ENCODE data around the gene IL36RN.

Gene IL36RN

DNA sequence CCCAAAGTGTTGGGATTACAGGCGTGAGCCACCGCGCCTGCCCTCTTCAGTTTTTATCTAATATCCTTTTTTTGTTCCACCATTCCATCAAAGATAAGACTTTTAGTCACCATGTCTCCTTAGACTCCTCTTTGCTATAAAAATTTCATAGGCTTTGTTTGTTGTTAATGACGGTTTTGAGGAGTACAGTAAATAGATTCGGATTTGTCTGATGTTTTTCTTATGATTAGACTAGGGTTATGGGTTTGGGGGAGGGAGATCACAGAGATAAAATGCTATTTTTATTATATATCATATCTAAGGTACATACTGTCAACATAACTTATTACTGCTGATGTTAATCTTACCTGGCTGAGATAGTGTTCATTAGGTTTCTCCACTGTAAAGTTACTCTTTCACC, 12.5 kb upstream of the IL36RN start:
- in situ Hi-C loops (cut with HindIII; ENCODE audit: low sequenced_read_pairs) = no loop called here

DNA sequence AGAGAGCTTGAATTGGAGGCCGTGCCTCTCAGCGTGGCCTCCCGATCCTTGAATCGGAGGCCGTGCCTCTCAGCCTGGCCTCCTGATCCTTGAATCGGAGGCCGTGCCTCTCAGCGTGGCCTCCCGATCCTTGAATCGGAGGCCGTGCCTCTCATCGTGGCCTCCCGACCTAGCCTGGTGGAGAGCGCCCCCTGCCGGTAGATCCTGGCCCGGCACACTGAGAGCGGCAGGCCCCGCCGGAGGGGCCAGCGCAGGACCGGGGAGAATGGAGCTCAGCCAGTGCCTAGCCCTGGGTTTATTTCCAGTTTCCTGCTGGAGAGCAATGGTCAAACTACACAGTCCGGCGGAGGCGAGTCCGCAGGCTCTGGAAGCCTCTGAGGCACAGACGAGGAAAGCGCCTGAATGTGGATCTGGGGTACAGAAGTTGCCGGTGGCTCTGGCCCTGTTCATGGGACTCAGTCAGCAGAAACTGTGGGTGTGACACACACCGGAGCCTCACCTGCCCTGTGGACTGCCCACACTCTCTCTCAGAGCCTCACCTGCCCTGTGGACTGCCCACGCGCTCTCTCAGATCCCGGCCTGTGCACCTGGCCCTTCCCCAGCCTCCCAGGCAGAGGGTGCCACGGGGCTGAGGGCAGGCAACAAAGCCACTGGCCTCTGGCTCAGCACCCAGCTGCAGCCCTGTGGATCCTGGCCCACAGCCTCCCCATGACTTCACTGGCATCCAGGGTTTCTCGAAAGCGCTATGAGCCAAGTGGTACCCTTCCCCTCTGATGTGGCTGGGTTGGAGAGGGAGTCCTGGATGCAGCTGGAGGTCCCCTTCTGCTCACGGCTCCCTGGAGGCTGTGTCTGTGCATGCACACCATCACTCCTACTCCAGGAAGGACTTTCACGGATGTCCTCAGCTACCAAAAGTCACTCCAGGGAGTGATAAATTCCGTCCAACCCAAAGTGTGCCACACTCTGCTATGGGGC, 7.8 kb upstream of the IL36RN start:
- in situ Hi-C loops (cut with HindIII; ENCODE audit: low sequenced_read_pairs) = no loop called here

DNA sequence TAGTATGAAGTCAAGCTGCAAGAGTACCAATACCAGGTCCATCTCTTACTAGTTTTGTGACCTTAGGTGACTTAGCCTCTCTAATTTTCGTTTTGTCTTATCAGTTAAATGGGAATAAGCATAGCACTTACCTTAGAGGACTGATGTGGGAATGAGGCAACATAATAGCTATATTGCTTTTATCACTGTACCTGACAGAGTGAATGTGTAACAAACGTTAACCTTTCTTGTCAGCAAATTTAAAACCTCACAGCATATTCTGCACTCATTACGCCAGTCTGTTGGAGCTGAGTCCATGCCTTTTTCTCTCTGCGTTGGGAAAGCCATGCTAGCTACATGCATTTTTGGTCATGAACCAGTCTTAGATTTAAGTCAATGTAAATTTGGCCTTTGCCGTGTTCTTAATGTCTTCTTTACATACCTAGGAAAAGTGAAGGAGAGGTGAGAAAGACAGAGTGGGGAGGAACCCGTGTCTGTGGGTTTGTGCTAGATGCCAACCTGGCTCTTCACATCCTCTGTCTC, 6.5 kb upstream of the IL36RN start, which contains the start of gene IL36B:
Gene IL36B, minus strand, starts transcription at position 472 of the 522 bp plus-strand sequence.
- in situ Hi-C loops (cut with HindIII; ENCODE audit: low sequenced_read_pairs) = no loop called here

DNA sequence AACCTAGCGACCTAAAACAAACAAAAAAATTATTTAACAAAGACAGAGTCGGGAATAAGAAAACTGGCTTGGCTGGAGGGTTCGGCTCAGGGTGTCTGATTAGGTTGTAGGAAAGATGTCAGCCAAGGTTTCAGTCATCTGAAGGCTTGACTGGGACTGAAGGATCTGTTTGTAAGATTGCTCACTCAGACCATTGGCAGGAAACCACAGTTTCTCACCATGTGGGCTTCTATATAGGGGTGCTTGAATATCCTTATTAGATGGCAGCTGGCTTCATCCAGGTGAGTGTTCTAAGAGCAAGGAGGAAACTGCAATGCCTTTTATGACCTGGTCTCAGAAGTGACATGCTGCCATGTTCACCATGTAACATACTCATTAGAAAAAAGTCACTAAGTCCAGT, 5.3 kb upstream of the IL36RN start:
- in situ Hi-C loops (cut with HindIII; ENCODE audit: low sequenced_read_pairs) = no loop called here

DNA sequence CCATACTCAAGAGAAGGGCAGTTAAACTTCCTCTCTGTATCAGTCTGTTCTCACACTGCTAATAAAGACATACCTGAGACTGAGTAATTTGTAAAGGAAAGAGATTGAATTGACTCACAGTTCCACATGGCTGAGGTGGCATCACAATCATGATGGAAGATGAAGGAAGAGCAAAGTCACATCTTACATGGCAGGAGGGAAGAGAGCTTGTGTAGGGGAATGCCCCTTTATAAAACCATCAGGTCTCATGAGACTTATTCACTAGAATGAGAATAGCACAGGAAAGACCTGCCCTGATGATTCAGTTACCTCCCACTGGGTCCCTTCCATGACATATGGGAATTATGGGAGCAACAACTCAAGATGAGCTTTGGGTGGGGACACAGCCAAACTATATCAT, 4.9 kb upstream of the IL36RN start:
- in situ Hi-C loops (cut with HindIII; ENCODE audit: low sequenced_read_pairs) = no loop called here

DNA sequence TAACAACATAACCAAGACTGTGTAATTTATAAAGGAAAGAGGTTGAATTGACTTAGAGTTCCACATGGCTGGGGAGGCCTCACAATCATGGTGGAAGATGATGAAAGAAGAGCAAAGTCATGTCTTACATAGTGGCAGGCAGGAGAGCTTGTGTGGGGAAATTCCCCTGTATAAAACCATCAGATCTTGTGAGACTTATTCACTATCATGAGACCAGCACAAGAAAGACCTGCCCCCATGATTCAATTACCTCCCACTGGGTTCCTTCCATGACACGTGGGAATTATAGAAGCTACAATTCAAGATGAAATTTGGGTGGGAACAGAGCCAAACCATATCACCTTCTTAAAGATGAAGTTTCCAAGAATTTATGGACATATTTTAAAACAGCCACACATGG, 2.5 kb upstream of the IL36RN start:
- in situ Hi-C loops (cut with HindIII; ENCODE audit: low sequenced_read_pairs) = no loop called here

DNA sequence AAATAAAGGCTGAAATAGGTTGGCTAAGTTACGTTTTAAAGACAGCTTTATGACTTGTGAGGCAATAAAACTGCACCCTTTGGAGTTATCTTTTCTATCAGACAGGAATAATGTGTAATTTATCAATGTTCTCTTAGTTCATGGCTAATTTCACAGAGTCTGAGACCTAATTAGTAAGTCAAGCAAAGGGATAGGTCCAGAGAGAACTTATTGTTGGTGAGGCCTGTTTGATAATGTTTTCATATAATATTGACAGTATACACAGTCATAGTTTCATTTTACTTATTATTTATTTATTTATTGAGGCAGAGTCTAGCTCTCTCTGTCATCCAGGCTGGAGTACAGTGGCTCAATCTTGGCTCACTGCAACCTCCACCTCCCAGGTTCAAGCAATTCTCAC, 1.9 kb upstream of the IL36RN start:
- in situ Hi-C loops (cut with HindIII; ENCODE audit: low sequenced_read_pairs) = no loop called here

DNA sequence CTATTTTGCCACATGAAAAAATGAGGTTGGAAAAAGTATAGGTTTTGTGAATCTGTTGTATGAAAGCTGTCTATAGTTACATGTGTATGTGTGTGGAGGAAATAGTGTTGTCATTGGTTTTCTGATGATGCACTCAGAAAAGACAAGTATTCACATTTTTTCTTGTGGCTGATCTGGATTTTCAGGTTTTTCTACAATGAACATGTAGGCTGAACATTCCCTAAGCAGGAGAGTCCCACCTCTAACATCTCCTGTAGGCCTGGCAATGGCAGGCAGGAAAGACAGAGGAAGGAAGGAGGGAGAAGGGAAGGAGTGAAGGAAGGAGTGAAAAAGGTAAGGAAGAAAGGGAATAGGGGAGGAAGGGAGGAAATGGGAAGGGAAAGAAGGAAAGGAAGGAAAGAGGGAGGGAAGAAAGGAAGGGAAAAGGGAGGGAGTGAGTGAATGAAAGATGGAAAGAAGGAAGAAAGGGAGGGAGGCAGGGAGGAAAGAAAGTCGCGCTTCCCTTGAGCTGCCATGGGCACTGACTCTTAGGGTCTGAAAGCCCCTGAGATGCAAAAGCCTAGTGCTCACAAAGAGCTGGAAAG, 495 bp upstream of the IL36RN start:
- in situ Hi-C loops (cut with HindIII; ENCODE audit: low sequenced_read_pairs) = no loop called here

DNA sequence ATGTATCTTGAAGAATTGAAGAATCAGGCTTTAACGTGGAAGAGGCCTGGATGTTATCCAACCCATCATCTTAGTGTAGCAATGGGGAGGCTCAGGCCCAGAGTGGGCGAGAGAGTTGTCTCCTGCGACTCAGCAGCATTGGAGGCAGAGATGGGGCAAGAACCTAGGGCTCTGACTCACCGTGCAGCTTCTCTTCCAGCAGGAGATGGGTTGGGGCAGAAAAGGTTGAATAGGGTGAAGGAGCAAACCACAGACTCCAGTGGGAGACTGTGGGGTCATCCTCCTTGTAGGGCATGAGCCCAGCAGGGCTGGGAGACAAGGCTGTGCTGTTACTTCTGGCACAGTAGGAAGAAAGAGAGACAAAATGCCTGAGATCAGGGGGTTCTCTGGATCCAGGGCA, 1.4 kb downstream of the IL36RN start:
- in situ Hi-C loops (cut with HindIII; ENCODE audit: low sequenced_read_pairs) = no loop called here

DNA sequence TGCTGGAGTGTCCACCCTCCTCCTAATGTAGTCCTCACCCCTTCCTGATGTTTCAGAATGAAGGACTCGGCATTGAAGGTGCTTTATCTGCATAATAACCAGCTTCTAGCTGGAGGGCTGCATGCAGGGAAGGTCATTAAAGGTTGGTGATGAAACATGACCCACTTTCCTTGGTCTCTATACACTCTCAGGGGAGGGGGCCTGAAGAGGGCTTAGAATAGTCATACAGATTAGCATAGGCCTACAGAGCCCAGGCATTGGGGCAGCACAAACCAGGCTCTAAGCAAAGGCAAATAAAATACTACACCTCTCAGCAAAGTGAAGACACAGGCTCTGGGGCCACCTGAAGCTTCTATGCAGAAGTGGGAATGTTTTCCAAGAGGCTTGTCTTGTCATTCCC, 1.8 kb downstream of the IL36RN start:
- in situ Hi-C loops (cut with HindIII; ENCODE audit: low sequenced_read_pairs) = no loop called here

DNA sequence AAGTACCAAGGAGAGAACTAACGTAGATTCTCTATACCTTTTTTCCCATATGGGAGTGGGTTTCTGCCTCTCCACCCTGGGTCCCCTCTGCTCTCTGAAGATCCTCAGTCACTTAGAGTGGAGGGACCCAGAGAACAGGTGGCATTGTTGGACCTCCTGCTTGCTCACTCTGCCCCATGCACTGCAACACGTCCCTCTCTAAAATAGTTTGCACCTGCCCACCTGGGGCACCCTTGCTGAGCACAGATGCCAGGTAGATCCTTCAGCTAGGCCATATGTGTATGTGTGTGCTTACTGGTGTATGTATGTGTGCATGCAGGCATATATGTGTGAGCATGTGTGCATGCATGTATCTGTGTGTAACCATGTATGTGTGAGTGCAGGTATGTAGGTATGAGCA, 2.2 kb downstream of the IL36RN start:
- in situ Hi-C loops (cut with HindIII; ENCODE audit: low sequenced_read_pairs) = no loop called here

DNA sequence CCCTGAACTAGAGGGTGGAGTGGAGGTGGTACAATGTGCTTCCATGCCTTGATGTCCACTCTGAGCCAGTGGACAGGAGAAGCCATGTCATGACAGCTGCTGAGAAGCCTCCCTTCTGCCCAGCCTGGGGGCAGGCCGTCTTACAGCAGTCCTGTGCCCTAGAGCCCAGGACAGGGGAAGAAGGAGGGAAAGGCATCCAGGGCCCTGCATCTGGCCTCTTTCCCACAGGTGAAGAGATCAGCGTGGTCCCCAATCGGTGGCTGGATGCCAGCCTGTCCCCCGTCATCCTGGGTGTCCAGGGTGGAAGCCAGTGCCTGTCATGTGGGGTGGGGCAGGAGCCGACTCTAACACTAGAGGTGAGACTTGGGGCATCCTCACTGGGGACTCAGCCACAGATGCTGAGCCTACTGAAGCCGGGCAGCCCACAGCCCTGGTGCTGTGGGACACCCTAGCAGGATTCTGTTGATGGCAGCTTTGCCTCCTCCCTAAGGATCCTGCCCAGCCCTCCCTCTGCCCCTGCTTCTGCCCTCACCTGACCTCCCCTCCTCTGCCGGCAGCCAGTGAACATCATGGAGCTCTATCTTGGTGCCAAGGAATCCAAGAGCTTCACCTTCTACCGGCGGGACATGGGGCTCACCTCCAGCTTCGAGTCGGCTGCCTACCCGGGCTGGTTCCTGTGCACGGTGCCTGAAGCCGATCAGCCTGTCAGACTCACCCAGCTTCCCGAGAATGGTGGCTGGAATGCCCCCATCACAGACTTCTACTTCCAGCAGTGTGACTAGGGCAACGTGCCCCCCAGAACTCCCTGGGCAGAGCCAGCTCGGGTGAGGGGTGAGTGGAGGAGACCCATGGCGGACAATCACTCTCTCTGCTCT, 3.1 kb downstream of the IL36RN start:
- in situ Hi-C loops (cut with HindIII; ENCODE audit: low sequenced_read_pairs) = no loop called here

DNA sequence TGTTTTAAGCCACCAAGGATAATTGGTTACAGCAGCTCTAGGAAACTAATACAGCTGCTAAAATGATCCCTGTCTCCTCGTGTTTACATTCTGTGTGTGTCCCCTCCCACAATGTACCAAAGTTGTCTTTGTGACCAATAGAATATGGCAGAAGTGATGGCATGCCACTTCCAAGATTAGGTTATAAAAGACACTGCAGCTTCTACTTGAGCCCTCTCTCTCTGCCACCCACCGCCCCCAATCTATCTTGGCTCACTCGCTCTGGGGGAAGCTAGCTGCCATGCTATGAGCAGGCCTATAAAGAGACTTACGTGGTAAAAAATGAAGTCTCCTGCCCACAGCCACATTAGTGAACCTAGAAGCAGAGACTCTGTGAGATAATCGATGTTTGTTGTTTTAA, 5.3 kb downstream of the IL36RN start:
- in situ Hi-C loops (cut with HindIII; ENCODE audit: low sequenced_read_pairs) = no loop called here

DNA sequence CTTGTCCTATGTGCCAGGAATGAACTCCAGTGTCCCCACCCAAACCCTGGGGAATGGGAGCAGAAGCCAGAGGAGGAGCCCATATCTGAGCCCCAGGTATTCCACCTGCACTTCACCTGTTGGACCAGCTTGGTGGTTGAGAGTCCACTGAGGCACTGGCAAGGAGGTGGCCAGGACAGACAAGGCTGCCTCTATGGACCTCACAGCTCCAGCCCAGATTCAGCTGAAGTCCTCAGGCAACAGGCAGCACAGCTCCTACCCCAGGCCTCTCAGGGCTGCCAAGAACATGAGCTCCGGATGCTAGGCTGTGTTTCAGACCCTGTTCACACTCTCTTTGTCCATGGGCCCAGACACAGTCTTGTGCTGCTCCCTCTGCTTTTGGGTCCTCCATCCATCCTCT, 5.9 kb downstream of the IL36RN start:
- in situ Hi-C loops (cut with HindIII; ENCODE audit: low sequenced_read_pairs) = no loop called here

DNA sequence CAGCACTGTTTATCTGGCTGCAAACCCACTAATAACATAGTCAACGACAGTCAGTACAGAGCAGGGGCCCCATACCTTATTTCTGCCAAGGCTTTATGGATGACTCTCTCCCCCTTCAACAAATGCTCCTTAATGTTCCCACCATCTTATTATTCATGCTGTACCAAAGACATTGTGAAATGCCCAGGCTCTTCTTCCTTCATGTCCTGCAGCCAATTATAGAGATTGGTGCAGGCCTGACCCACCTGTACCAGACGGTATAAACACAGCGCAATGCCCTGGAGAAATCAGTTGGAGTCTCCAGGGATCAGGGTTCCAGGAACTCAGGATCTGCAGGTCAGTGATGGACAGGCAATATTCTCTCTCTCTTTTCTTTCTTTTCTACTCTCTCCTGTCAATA, 8.7 kb downstream of the IL36RN start, which contains the start of gene IL1F10:
Gene IL1F10, plus strand, starts transcription at position 290 of the 400 bp plus-strand sequence. CDS start 4,769 bp downstream, outside the sequence.
- in situ Hi-C loops (cut with HindIII; ENCODE audit: low sequenced_read_pairs) = no loop called here

DNA sequence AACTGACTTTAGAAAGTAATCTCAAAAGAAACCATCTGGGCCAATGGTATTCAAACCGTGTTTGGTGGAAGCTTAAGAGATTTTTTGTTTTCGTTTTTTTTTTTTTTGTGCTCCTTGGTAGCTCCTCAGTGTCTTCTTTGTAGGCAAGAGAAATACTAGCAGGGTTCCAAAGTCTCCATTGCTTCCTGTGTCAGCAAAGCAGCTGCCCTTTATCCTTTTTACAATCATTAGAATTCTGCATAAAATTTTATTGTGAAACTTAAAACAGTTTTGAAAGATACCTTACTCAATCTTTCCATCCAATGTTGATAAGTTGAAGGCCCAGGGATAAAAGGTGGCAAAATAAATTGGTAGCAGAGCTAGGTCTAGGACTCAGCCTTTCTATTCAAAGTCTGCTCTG, 9.3 kb downstream of the IL36RN start:
- in situ Hi-C loops (cut with HindIII; ENCODE audit: low sequenced_read_pairs) = no loop called here

DNA sequence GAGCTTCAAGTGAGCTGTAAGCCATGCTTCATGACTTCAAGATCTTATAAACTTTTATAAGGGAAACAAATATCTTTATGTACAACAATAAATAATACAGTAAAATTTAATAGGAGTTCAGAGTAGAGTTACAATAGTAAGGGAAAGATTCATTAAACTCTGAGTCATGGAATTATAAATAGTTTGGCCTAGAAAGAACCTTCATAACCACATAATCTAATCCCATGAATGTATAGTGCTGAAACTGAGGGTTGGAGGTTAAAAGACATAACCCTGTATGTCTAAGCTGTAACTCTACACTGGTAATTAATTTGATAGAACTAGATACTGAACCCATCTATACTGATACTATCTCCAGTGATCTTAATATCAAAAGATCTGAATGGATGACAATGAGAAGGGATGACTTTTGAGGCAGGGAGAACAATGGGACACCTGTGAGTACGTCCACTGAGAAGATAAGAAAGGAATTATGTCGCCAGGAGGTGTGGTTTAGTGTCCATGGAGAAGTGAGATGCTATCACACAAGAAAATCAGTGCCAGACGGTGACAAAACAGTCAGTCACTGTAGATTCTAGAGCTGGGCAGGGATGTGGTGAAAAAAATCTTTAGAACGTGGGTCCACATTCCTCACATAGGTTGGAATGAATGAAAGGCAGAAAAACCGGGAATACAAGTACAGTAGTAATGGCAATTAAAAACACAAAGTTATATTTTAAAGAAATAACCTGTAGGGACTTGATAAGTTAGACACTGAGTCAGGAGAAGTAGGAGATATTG, 9.9 kb downstream of the IL36RN start:
- in situ Hi-C loops (cut with HindIII; ENCODE audit: low sequenced_read_pairs) = no loop called here

DNA sequence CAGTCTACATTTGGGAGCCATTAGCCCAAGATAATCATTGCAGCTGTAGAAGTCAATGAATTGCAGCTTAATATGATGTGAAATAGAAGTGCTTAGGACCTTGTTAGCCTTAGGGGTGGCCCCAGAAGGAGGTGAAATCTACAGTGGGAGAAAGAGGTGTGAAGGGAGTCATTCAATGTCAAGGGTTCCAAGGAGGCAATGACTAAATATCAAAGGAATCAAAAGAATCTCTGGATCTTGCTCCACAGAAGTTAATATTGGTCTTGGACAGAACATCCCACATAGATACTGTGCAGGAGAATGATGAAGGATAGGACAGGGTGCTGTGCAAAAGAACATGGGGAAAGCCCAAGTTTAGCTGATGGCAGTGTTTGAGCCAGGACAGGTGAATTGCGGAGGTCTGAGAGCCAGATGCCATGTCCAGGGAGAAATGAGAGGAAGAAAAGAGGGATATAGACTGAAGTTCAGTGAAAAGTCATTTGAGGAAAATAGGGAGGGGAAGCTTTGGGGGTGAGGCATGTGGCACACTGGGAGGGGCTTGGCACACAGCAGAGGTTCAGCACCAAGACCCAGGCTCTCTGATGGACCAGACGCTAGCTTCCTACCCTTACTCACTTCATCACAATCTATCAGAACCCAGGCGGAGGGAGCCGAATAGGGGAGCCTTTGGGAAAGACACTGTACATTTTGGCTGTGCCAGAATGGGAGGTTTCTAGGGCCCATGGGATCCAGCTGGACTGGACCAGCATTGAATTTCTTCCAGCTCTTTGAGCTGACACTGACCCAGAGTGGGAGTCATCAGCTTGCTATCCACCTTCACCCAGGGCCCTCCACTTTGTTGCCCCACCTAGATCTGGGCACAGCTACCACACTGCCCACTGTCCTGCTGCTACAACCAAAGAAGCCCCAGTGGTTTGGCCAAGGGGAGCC, 10.9 kb downstream of the IL36RN start:
- in situ Hi-C loops (cut with HindIII; ENCODE audit: low sequenced_read_pairs) = loop anchor here (10.0 kb wide), 2 partner anchors 65 to 145 kb away; no protein-coding TSS in a partner anchor

DNA sequence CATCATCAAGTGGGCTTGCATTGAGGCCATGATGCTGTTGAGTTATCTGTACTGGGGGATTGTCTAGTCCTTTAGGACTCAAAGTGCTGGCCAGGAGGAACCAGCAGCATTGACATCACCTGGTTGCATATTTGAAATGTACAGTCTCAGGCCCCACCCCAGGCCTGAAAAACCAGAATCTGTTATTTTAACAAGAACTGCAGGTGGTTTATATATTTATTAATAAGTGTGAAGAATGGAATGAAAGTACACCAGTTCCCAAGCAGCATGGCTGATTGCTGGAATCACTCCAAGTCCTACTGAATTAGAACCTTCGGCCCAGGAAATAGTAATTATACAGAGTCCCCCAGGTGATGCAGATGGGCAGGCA, 11.6 kb downstream of the IL36RN start:
- in situ Hi-C loops (cut with HindIII; ENCODE audit: low sequenced_read_pairs) = loop anchor here (10.0 kb wide), 2 partner anchors 64 to 144 kb away; no protein-coding TSS in a partner anchor

All from DLD1 (cell line).